HG03558 (cell line): ENCODE measurements around the gene RMRP.

Source experiments
- ATAC-seq: cut with Tn5 transposase; IDR thresholded peaks from one replicate; pipeline ENCODE4 v1.9.1; 2021; ENCODE audit warnings: moderate number of reproducible peaks; ENCODE audit not compliant: unreplicated experiment; ENCODE audit errors: extremely low read depth

Gene RMRP

GRCh38 chr9:35657546-35658136 lies at the start of gene RMRP:
TSS of gene RMRP (minus strand) at chr9:35658019.
- peak; percentile 75 for ATAC-seq

- no peak for ATAC-seq
Measured at GRCh38 chr9:35706951-35707350, 49.1 kb upstream of the RMRP start.

- ATAC-seq = no peak
Measured at GRCh38 chr9:35705836-35706430, 48.1 kb upstream of the RMRP start.

GRCh38 chr9:35705372-35705771 lies 47.6 kb upstream of the RMRP start:
- no peak for ATAC-seq

GRCh38 chr9:35703906-35704672 lies 46.3 kb upstream of the RMRP start:
- ATAC-seq = no peak

- no peak for ATAC-seq
Measured at GRCh38 chr9:35702696-35703095, 44.9 kb upstream of the RMRP start.

GRCh38 chr9:35700942-35701341 lies 43.1 kb upstream of the RMRP start:
- ATAC-seq = no peak

GRCh38 chr9:35700031-35700430 lies 42.2 kb upstream of the RMRP start:
- ATAC-seq = no peak

- no peak for ATAC-seq
Measured at GRCh38 chr9:35698231-35698630, 40.4 kb upstream of the RMRP start.

GRCh38 chr9:35697486-35697885 lies 39.7 kb upstream of the RMRP start:
- no peak for ATAC-seq

GRCh38 chr9:35696520-35697215 lies 38.8 kb upstream of the RMRP start:
- ATAC-seq = no peak

GRCh38 chr9:35695943-35696401 lies 38.2 kb upstream of the RMRP start:
- no peak for ATAC-seq

GRCh38 chr9:35691757-35692301 lies 34.0 kb upstream of the RMRP start:
- no peak for ATAC-seq

GRCh38 chr9:35691334-35691650 lies 33.5 kb upstream of the RMRP start:
- no peak for ATAC-seq

- ATAC-seq = no peak
Measured at GRCh38 chr9:35690614-35691333, 33.0 kb upstream of the RMRP start.

- ATAC-seq = no peak
Measured at GRCh38 chr9:35690294-35690613, 32.4 kb upstream of the RMRP start.

GRCh38 chr9:35689542-35690293 lies 31.9 kb upstream of the RMRP start, which contains the start of gene TPM2:
TSS of gene TPM2 (minus strand) at chr9:35689925. CDS start at chr9:35689817, 108 bp downstream.
- no peak for ATAC-seq

- no peak for ATAC-seq
Measured at GRCh38 chr9:35688558-35689541, 31.0 kb upstream of the RMRP start.
